A549 (cell line): ENCODE results near the gene RAD9A. TPM values are rescaled to one million over a fixed set of nuclear protein-coding genes. Genes with fewer than 3 reads are reported as not detected.

Source experiments
- ATAC-seq, 2 experiments: fragments of 200-7000 bp in 1 of 2; fragments of >200 bp in 1 of 2; cut with Nextera tagmentation in 1 of 2; cut with Tn5 transposase in 1 of 2; 3 replicates each; pipeline versions ENCODE4 v1.8.0 to v1.9.1; 2018 to 2020; ENCODE audit warnings: mild to moderate bottlenecking in 1 of 2, moderate library complexity in 1 of 2
- CTCF ChIA-PET: fragments of 300-600 bp; sonication (Branson Sonifier 250); formaldehyde crosslinking; extraction: SDS; loops from one replicate; lab custom pipeline; 2021; ENCODE audit warnings: antibody characterized with exemption, inconsistent platforms; lab: Yijun Ruan, JAX
- POLR2A ChIA-PET: fragments of 350-600 bp; formaldehyde crosslinking; extraction: SDS; loops from one replicate; lab custom pipeline; 2021; ENCODE audit warnings: antibody characterized with exemption, inconsistent platforms; lab: Yijun Ruan, JAX
- DNase-seq, 2 experiments: peaks; one replicate each; pipeline versions ENCODE4 v3.0.0 to v3.0.0-alpha.2; 2011 to 2016; ENCODE audit warnings: low read depth in 1 of 2, low spot score in 1 of 2
- FAIRE-seq: peaks from 2 replicates; lab custom pipeline; 2011; peaks lifted over from hg19 to GRCh38; lab: Jason Lieb, UNC
- H3K27ac ChIP-seq, 2 experiments: fragments of >200 bp; sonication (Bioruptor Twin); formaldehyde crosslinking; 3 replicates each; pipeline ENCODE4 v1.5.1; 2016 to 2017
- H3K4me1 ChIP-seq: fragments of >200 bp; sonication (Bioruptor Twin); formaldehyde crosslinking; 3 replicates; pipeline ENCODE4 v1.6.1; 2016
- H3K4me2 ChIP-seq: fragments of >200 bp; sonication (Bioruptor Twin); formaldehyde crosslinking; 3 replicates; pipeline ENCODE4 v1.6.1; 2016
- H3K4me3 ChIP-seq: fragments of >200 bp; sonication (Bioruptor Twin); formaldehyde crosslinking; 3 replicates; pipeline ENCODE4 v1.5.1; 2016
- H3K9me3 ChIP-seq: fragments of >200 bp; sonication (Bioruptor Twin); formaldehyde crosslinking; 3 replicates; pipeline ENCODE4 v1.6.1; 2016
- ATOH8 ChIP-seq: fragments of 250-450 bp; sonication (Bioruptor Pico); IDR thresholded peaks from 2 replicates; pipeline ENCODE4 v1.5.0; 2020; ENCODE audit warnings: low read depth, mild to moderate bottlenecking, moderate library complexity
- BCL3 ChIP-seq: fragments of >200 bp; sonication (Bioruptor Twin); formaldehyde crosslinking; IDR thresholded peaks from 3 replicates; pipeline ENCODE4 v1.6.1; 2016
- BHLHE40 ChIP-seq: IDR thresholded peaks from 2 replicates; pipeline ENCODE4 v1.6.1; 2012; ENCODE audit warnings: low read depth, low read length, inconsistent platforms
- CBX2 ChIP-seq: fragments of 200-600 bp; sonication (generic); IDR thresholded peaks from 2 replicates; pipeline ENCODE4 v1.6.1; 2016; ENCODE audit warnings: low read depth, mild to moderate bottlenecking, borderline replicate concordance
- CBX8 ChIP-seq: fragments of 200-600 bp; sonication (generic); IDR thresholded peaks from 2 replicates; pipeline ENCODE4 v1.6.1; 2016
- CEBPB ChIP-seq, 2 experiments: fragments of >200 bp in 1 of 2; sonication (Bioruptor Twin) in 1 of 2; formaldehyde crosslinking in 1 of 2; IDR thresholded peaks; 2 replicates each; pipeline ENCODE4 v1.6.1; 2012 to 2016
- CHD2 ChIP-seq: fragments of 150-350 bp; IDR thresholded peaks from 2 replicates; pipeline ENCODE4 v1.6.1; 2014; ENCODE audit warnings: low read length; ENCODE audit not compliant: partially characterized antibody
- CTCF ChIP-seq: fragments of >200 bp; sonication (Bioruptor Twin); formaldehyde crosslinking; IDR thresholded peaks from 3 replicates; pipeline ENCODE4 v1.5.1; 2016
- EHF ChIP-seq: fragments of 250-450 bp; sonication (Bioruptor Pico); IDR thresholded peaks from 2 replicates; pipeline ENCODE4 v1.5.0; 2020; ENCODE audit warnings: mild to moderate bottlenecking
- EP300 ChIP-seq, 2 experiments: fragments of >200 bp; sonication (Bioruptor Twin); formaldehyde crosslinking; IDR thresholded peaks; 2 replicates in 1 of 2; 3 replicates in 1 of 2; pipeline ENCODE4 v1.6.1; 2016 to 2017
- ESRRA ChIP-seq: fragments of 150-350 bp; IDR thresholded peaks from 2 replicates; pipeline ENCODE4 v1.6.1; 2014; ENCODE audit warnings: mild to moderate bottlenecking, low read length, borderline replicate concordance
- FOSB ChIP-seq: fragments of 250-450 bp; sonication (Bioruptor Pico); IDR thresholded peaks from 2 replicates; pipeline ENCODE4 v1.5.0; 2020; ENCODE audit warnings: mild to moderate bottlenecking, moderate library complexity
- FOSL2 ChIP-seq, 2 experiments: fragments of 450-650 bp in 1 of 2; fragments of >200 bp in 1 of 2; sonication (Bioruptor Twin) in 1 of 2; formaldehyde crosslinking; IDR thresholded peaks; 2 replicates each; pipeline versions ENCODE4 v1.5.0 to v1.6.1; 2016 to 2020; ENCODE audit warnings: mild to moderate bottlenecking in 1 of 2, moderate library complexity in 1 of 2
- FOXS1 ChIP-seq: fragments of 250-450 bp; sonication (Bioruptor Pico); IDR thresholded peaks from 2 replicates; pipeline ENCODE4 v1.5.0; 2020; ENCODE audit warnings: mild to moderate bottlenecking, moderate library complexity
- GATA3 ChIP-seq: IDR thresholded peaks from 2 replicates; pipeline ENCODE4 v1.6.1; 2012; ENCODE audit warnings: borderline replicate concordance
- HOXA7 ChIP-seq: fragments of 250-450 bp; sonication (Bioruptor Pico); IDR thresholded peaks from 2 replicates; pipeline ENCODE4 v1.5.0; 2020; ENCODE audit warnings: mild to moderate bottlenecking, moderate library complexity
- HOXB13 ChIP-seq: fragments of 250-450 bp; sonication (Bioruptor Pico); IDR thresholded peaks from 2 replicates; pipeline ENCODE4 v1.5.0; 2020; ENCODE audit warnings: low read depth, mild to moderate bottlenecking, moderate library complexity
- HOXB5 ChIP-seq: fragments of 250-450 bp; sonication (Bioruptor Pico); IDR thresholded peaks from 2 replicates; pipeline ENCODE4 v1.5.0; 2020; ENCODE audit warnings: mild to moderate bottlenecking, moderate library complexity
- JUNB ChIP-seq: fragments of >200 bp; sonication (Bioruptor Twin); formaldehyde crosslinking; IDR thresholded peaks from 2 replicates; pipeline ENCODE4 v1.6.1; 2016
- KDM5A ChIP-seq: fragments of 200-600 bp; sonication (generic); IDR thresholded peaks from 2 replicates; pipeline ENCODE4 v1.6.1; 2016; ENCODE audit warnings: antibody characterized with exemption, mild to moderate bottlenecking
- MYC ChIP-seq: IDR thresholded peaks from 2 replicates; pipeline ENCODE4 v1.6.1; 2012; ENCODE audit warnings: mild to moderate bottlenecking, inconsistent platforms, low read length, improper control_type of control experiment, borderline replicate concordance
- NFE2L2 ChIP-seq: fragments of 150-350 bp; conservative IDR thresholded peaks from 2 replicates; pipeline ENCODE4 v1.6.1; 2014; ENCODE audit warnings: low read length
- PBX3 ChIP-seq: IDR thresholded peaks from 2 replicates; pipeline ENCODE4 v1.6.1; 2012
- POLR2A ChIP-seq: IDR thresholded peaks from 2 replicates; pipeline ENCODE4 v1.6.1; 2012; ENCODE audit warnings: mild to moderate bottlenecking, low read length
- RARB ChIP-seq: fragments of 250-450 bp; sonication (Bioruptor Pico); IDR thresholded peaks from 2 replicates; pipeline ENCODE4 v1.8.0; 2021; ENCODE audit warnings: mild to moderate bottlenecking, moderate library complexity
- REST ChIP-seq: fragments of 200-600 bp; sonication (generic); IDR thresholded peaks from 2 replicates; pipeline ENCODE4 v1.6.1; 2016; ENCODE audit warnings: antibody characterized with exemption, mild to moderate bottlenecking, moderate library complexity
- SREBF2 ChIP-seq: fragments of 450-650 bp; IDR thresholded peaks from 2 replicates; pipeline ENCODE4 v1.6.1; 2014; ENCODE audit warnings: mild to moderate bottlenecking, moderate library complexity
- TFCP2L1 ChIP-seq: fragments of 250-450 bp; sonication (Bioruptor Pico); IDR thresholded peaks from 2 replicates; pipeline ENCODE4 v1.5.0; 2021; ENCODE audit warnings: mild to moderate bottlenecking
- TP53 ChIP-seq: fragments of 250-450 bp; sonication (Bioruptor Pico); IDR thresholded peaks from 2 replicates; pipeline ENCODE4 v1.5.0; 2021; ENCODE audit warnings: mild to moderate bottlenecking, moderate library complexity
- USF2 ChIP-seq: fragments of 450-650 bp; IDR thresholded peaks from 2 replicates; pipeline ENCODE4 v1.6.1; 2014; ENCODE audit warnings: antibody characterized with exemption
- ZNF302 ChIP-seq: fragments of 250-450 bp; sonication (Bioruptor Pico); IDR thresholded peaks from 2 replicates; pipeline ENCODE4 v1.9.0; 2021; ENCODE audit warnings: inconsistent platforms, mild to moderate bottlenecking, moderate library complexity
- ZSCAN20 ChIP-seq: fragments of 250-450 bp; sonication (Bioruptor Pico); IDR thresholded peaks from 2 replicates; pipeline ENCODE4 v1.8.0; 2022; ENCODE audit warnings: mild to moderate bottlenecking, moderate library complexity
- WGBS: methylation state at CpG from one replicate; pipeline ENCODE4 v1.1.6; 2017; ENCODE audit errors: missing lambda C conversion rate; 5-methylcytosine and 5-hydroxymethylcytosine counted together
- polyA plus RNA-seq, 4 experiments: library from polyadenylated mRNA; depleted of rRNA in 3 of 4; stranded (reverse); fragments of >200 nt; fragmentation: RNase III in 1 of 4; extraction: RNeasy Plus Mini Kit Qiagen cat#74134 plus additional on column Dnase treatment in 1 of 4; gene quantifications; 2 replicates in 3 of 4; 3 replicates in 1 of 4; pipeline ENCODE4 v1.2.3, GENCODE V29; 2011 to 2017

RAD9A gene
- polyA plus RNA-seq, 2 of the 4 experiments (the other 2 are of a cell fraction) = 19.0 to 43.7 TPM

- WGBS = 3% methylated on average over 13 of the region's 25 CpGs
- peak overlapping the region; percentile 93 to 98 for H3K27ac ChIP-seq
- H3K9me3 ChIP-seq = no peaks in the 10 kb centered on the region
- H3K4me1 ChIP-seq = peaks cover 87% of the 10 kb centered on the region
- peak overlapping the region; percentile 69 for H3K4me3 ChIP-seq
- ChIA-PET CTCF (interaction anchor here (1.0 to 20.0 kb wide), 6 partner anchors 7 to 153 kb away, joined by 3 to 1913 read pairs (median 27); partner anchors contain the start of genes CLCF1, PITPNM1, PPP1CA and RAD9A), POLR2A (interaction anchor here (0.6 to 8.3 kb wide), 9 partner anchors 15 to 91 kb away, joined by 3 to 172 read pairs (median 4); partner anchors contain the start of genes CLCF1, PPP1CA, RAD9A and RPS6KB2)
- FAIRE-seq (no peak), DNase-seq (no peak), ATAC-seq (peak; percentile 1 to 4; a peak in 5 of 6 replicates)
- H3K4me2 ChIP-seq = peak overlapping the region; percentile 93
- TF ChIP-seq ZSCAN20 (CRISPR knock-in tag) = no peak
- no peak for TF ChIP-seq CTCF
- TF ChIP-seq KDM5A = no peak
- no peak for TF ChIP-seq FOSL2 (IDR thresholded peaks at IDR 0.05)
- no peak for TF ChIP-seq FOSL2 (CRISPR knock-in tag; IDR thresholded peaks at IDR 0.05)
- TF ChIP-seq USF2 = no peak
- peak; percentile 74; the same call in 1 of the 2 replicates for TF ChIP-seq TFCP2L1
- no peak for TF ChIP-seq ATOH8 (CRISPR knock-in tag)
- 0 out of 5 replicates have a peak, but pooled peaks of 1 of the 2 experiments have one; percentile 2 for TF ChIP-seq EP300 (IDR thresholded peaks at IDR 0.05)
- peak; percentile 42 for TF ChIP-seq PBX3
- no peak for TF ChIP-seq ESRRA
- no peak for TF ChIP-seq SREBF2
- TF ChIP-seq HOXB13 (CRISPR knock-in tag) = no peak
- no peak for TF ChIP-seq GATA3
- peak; percentile 89; the same call in 1 of the 2 replicates for TF ChIP-seq TP53 (CRISPR knock-in tag)
- no peak for TF ChIP-seq NFE2L2
- TF ChIP-seq ZNF302 (CRISPR knock-in tag) = no peak
- peak; percentile 28; the same call in 1 of the 2 replicates for TF ChIP-seq POLR2A
- TF ChIP-seq REST = no peak
- TF ChIP-seq CBX8 = no peak
- 0 out of 2 replicates have a peak, but pooled peaks have one; percentile 52 for TF ChIP-seq HOXA7 (CRISPR knock-in tag)
- TF ChIP-seq JUNB = no peak
- no peak for TF ChIP-seq CBX2
- no peak for TF ChIP-seq RARB
- no peak for TF ChIP-seq BCL3
- peak; percentile 22; the same call in 1 of the 2 replicates for TF ChIP-seq EHF (CRISPR knock-in tag)
- no peak for TF ChIP-seq MYC
- TF ChIP-seq FOXS1 = no peak
- TF ChIP-seq CHD2 = no peak
- TF ChIP-seq BHLHE40 = no peak
- TF ChIP-seq CEBPB (IDR thresholded peaks at IDR 0.05) = no peak
- TF ChIP-seq FOSB (CRISPR knock-in tag) = no peak
- no peak for TF ChIP-seq HOXB5
Measured at GRCh38 chr11:67352546-67353316, 39.1 kb upstream of the RAD9A start.
